ENCODE results near the gene HPCAL4. TPM values are rescaled to one million over a fixed set of nuclear protein-coding genes. Genes with fewer than 3 reads are reported as not detected.

The HPCAL4 gene
- polyA plus RNA-seq, 2 of the 4 experiments (the other 2 are of a cell fraction) = 0.09 to 0.14 TPM

DNA sequence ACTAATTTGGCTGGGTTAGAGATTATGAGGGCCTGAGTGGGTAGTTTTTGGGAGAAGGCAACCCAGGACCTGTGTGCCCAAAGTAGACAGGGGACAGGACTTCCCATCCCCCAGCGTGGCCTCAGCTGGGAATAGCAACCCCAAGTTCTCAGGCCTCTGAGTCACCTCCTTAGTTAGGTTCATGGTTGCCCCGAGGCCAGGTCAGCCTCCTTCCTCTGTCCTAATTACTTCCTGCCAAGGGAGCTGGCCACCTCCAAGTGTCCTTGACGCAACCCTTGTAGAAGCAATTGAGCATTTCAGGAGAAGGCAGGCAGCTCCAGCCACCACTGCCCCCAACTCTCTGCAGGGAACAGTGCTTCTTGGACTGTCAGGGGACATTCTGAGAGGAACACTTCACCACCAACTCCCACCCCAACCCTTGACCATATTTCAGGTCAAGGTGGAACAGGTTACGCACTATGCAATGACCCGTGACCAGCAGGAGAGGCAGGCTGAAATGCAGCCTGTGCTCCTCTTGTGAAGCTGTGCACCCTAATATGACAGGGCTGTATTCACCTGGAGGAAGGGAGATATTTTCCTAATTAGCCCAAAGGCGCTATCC lies 14.2 kb downstream of the HPCAL4 start:
- Histone ChIP-seq H3K4me2 (no peak overlapping the region), H3K4me3 (no peak overlapping the region), H3K9me3 (no peaks in the 10 kb centered on the region), H3K4me1 (peaks cover 7% of the 10 kb centered on the region; the same call in 1 of the 3 replicates), H3K27ac (no peak overlapping the region)
- FAIRE-seq (no peak), ATAC-seq (no peak), DNase-seq (ENCODE audit: low read depth in 1 of 2, low spot score in 1 of 2) (no peak)
- ChIA-PET CTCF (interaction anchor here (1.0 to 1.1 kb wide), 2 partner anchors 23 to 24 kb away, joined by 3 read pairs; no protein-coding TSS in a partner anchor), POLR2A (no interaction called here)
- WGBS (ENCODE audit: missing lambda C conversion rate) = 72% methylated on average over 6 of the region's 6 CpGs
- TF ChIP-seq BHLHE40 (IDR thresholded peaks at IDR 0.05; ENCODE audit: low read depth, low read length) = no peak
- TF ChIP-seq RCOR1 (IDR thresholded peaks at IDR 0.05; ENCODE audit: low read depth, low read length) = no peak
- no peak for TF ChIP-seq JUN (IDR thresholded peaks at IDR 0.05)
- no peak for TF ChIP-seq ZNF302 (CRISPR knock-in tag; IDR thresholded peaks at IDR 0.05)
- no peak for TF ChIP-seq CTCF (IDR thresholded peaks at IDR 0.05)
- no peak for TF ChIP-seq NR3C1 (IDR thresholded peaks at IDR 0.05)
- TF ChIP-seq HES2 (IDR thresholded peaks at IDR 0.05) = no peak
- TF ChIP-seq ZC3H11A (IDR thresholded peaks at IDR 0.05) = no peak
- no peak for TF ChIP-seq MYC (IDR thresholded peaks at IDR 0.05; ENCODE audit: borderline replicate concordance, low read length)
- TF ChIP-seq NFE2L2 (conservative IDR thresholded peaks at IDR 0.05; ENCODE audit: low read length) = no peak
- no peak for TF ChIP-seq FOXS1 (CRISPR knock-in tag; IDR thresholded peaks at IDR 0.05)
- TF ChIP-seq CBX2 (IDR thresholded peaks at IDR 0.05; ENCODE audit: borderline replicate concordance, low read depth) = no peak
- no peak for TF ChIP-seq HOXB5 (CRISPR knock-in tag; IDR thresholded peaks at IDR 0.05)
- no peak for TF ChIP-seq GATA3 (IDR thresholded peaks at IDR 0.05; ENCODE audit: borderline replicate concordance)

DNA sequence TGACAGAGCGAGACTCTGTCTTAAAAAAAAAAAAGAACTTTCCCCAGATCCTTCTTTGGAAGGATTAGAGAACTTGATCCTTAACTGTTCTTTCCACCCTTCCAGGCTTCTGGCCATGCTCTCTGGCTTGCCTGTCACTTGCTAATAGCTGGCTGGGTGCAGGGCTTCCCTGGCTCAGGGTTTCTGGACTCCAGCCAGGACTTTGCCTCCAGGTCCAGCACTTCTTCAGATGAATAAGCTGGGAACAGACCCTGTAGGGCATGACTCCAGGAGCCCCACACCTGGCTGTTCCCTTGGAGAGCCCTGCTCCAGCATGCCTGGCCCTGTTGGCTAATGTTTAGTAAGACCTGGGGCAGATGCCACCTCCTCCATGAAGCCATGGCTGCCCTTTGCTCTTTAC lies 16.0 kb downstream of the HPCAL4 start:
- no peaks in the 10 kb centered on the region for H3K9me3 ChIP-seq

More for the DNA sequence above, 16.0 kb downstream of the HPCAL4 start:
- TF ChIP-seq MYC (IDR thresholded peaks at IDR 0.05; ENCODE audit: borderline replicate concordance, low read length) = no peak
- no peak for TF ChIP-seq MAZ (IDR thresholded peaks at IDR 0.05; ENCODE audit: borderline replicate concordance, low read depth, low read length)
- TF ChIP-seq MAFK (IDR thresholded peaks at IDR 0.05; ENCODE audit: partially characterized antibody) = no peak
- TF ChIP-seq CTCF (IDR thresholded peaks at IDR 0.05) = no peak
- TF ChIP-seq MAX (IDR thresholded peaks at IDR 0.05) = no peak
- TF ChIP-seq KDM5A (IDR thresholded peaks at IDR 0.05) = no peak
- no peak for TF ChIP-seq ZFP36 (IDR thresholded peaks at IDR 0.05; ENCODE audit: borderline replicate concordance, partially characterized antibody)
- TF ChIP-seq CBX8 (IDR thresholded peaks at IDR 0.05) = no peak
- TF ChIP-seq RARB (CRISPR knock-in tag; IDR thresholded peaks at IDR 0.05) = no peak
- TF ChIP-seq, protein P1, sequence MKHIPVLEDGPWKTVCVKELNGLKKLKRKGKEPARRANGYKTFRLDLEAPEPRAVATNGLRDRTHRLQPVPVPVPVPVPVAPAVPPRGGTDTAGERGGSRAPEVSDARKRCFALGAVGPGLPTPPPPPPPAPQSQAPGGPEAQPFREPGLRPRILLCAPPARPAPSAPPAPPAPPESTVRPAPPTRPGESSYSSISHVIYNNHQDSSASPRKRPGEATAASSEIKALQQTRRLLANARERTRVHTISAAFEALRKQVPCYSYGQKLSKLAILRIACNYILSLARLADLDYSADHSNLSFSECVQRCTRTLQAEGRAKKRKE (CRISPR knock-in tag; IDR thresholded peaks at IDR 0.05; ENCODE audit: low read depth) = no peak
- TF ChIP-seq JUNB (IDR thresholded peaks at IDR 0.05) = no peak
- TF ChIP-seq EP300 (IDR thresholded peaks at IDR 0.05) = no peak
- Histone ChIP-seq H3K4me2 (no peak overlapping the region), H3K4me1 (peaks cover 7% of the 10 kb centered on the region; the same call in 1 of the 3 replicates), H3K27ac (no peak overlapping the region), H3K4me3 (no peak overlapping the region)
- ATAC-seq (no peak), FAIRE-seq (no peak), DNase-seq (ENCODE audit: low read depth in 1 of 2, low spot score in 1 of 2) (no peak)
- POLR2A ChIA-PET = no interaction called here
- CTCF ChIA-PET = interaction anchor here (0.6 to 12.6 kb wide), 4 partner anchors 19 to 304 kb away, joined by 3 to 143 read pairs (median 6); no protein-coding TSS in a partner anchor
- WGBS (ENCODE audit: missing lambda C conversion rate) = 100% methylated on average over 1 of the region's 1 CpG
